Measurements from ENCODE around the gene GCK. TPM values are rescaled to one million over a fixed set of nuclear protein-coding genes. Genes with fewer than 3 reads are reported as not detected.

Gene GCK
- total and polyA plus RNA-seq, 2 donors (not counting 1 experiment from before 2014, with no cell fraction given), result 0.22 to 0.24 TPM

DNA sequence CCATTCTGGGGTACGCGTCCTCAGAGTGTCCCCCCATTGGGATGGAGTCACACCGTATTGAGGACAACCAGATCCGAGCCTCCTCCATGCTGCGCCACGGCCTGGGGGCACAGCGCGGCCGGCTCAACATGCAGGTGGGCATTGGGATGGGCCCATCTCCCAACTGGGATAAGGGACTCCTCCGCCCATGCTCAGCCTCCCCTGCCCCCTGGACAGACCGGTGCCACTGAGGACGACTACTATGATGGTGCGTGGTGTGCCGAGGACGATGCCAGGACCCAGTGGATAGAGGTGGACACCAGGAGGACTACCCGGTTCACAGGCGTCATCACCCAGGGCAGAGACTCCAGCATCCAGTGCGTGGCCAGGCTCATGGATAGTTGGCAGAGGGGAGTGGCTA, 79.2 kb downstream of the GCK start:
- Histone ChIP-seq H3K36me3 (replicated peaks in 1 of 2; ENCODE audit: control extremely low read depth in 1 of 2, control insufficient read depth in 1 of 2, extremely low read depth in 1 of 2, insufficient read depth in 2 of 2, low read length in 1 of 2) (peaks cover 0 to 30% of the 10 kb centered on the region in 2 experiments), H3K4me1 (ENCODE audit: control insufficient read depth in 2 of 2, insufficient read depth in 2 of 2, low read length in 2 of 2) (peaks cover 8 to 15% of the 10 kb centered on the region in 2 donors), H2AFZ (ENCODE audit: insufficient read depth, low read depth, low read length, poor library complexity, severe bottlenecking) (no peak overlapping the region), H3K4me2 (replicated peaks; ENCODE audit: low read depth, low read length, poor library complexity, severe bottlenecking) (no peak overlapping the region), H3K9me3 (ENCODE audit: control extremely low read depth in 1 of 3, control insufficient read depth in 2 of 3, insufficient read depth in 1 of 3, low read length in 2 of 3) (no peaks in the 10 kb centered on the region), H3K27ac (ENCODE audit: low read length in 2 of 2) (no peak overlapping the region), H3K27me3 (replicated peaks in 1 of 4; ENCODE audit: control extremely low read depth in 1 of 4, control insufficient read depth in 3 of 4, insufficient read depth in 4 of 4, low read length in 3 of 4) (peaks cover 0 to 3% (median 0%) of the 10 kb centered on the region in 4 experiments), H3K79me2 (ENCODE audit: control insufficient read depth, insufficient read depth, low read length) (peaks cover 4% of the 10 kb centered on the region), H4K20me1 (ENCODE audit: control insufficient read depth, insufficient read depth, low read length, poor library complexity, severe bottlenecking) (no peaks in the 10 kb centered on the region), H3K4me3 (ENCODE audit: control extremely low read depth in 1 of 5, extremely low read depth in 1 of 5, insufficient read depth in 1 of 5, low read depth in 2 of 5, low read length in 4 of 5) (no peak overlapping the region), H3K9ac (ENCODE audit: low read length) (no peak overlapping the region)
- intact Hi-C loops (cut with micrococcal nuclease), result no loop called here
- Mint-ChIP-seq H3K9me3 (ENCODE audit: insufficient read depth) (no peaks in the 10 kb centered on the region), H3K4me3 (no peak overlapping the region), H3K27ac (no peak overlapping the region), H3K4me1 (peaks cover 12% of the 10 kb centered on the region), H3K27me3 (no peaks in the 10 kb centered on the region)
- ATAC-seq (ENCODE audit: low read depth) (no peak), DNase-seq (no peak)
- POLR2A ChIA-PET, result no interaction called here
- TF ChIP-seq EZH2 (IDR thresholded peaks at IDR 0.05; ENCODE audit: borderline replicate concordance, insufficient read depth, low read depth, low read length, poor library complexity, severe bottlenecking), result no peak
- TF ChIP-seq, protein P1, sequence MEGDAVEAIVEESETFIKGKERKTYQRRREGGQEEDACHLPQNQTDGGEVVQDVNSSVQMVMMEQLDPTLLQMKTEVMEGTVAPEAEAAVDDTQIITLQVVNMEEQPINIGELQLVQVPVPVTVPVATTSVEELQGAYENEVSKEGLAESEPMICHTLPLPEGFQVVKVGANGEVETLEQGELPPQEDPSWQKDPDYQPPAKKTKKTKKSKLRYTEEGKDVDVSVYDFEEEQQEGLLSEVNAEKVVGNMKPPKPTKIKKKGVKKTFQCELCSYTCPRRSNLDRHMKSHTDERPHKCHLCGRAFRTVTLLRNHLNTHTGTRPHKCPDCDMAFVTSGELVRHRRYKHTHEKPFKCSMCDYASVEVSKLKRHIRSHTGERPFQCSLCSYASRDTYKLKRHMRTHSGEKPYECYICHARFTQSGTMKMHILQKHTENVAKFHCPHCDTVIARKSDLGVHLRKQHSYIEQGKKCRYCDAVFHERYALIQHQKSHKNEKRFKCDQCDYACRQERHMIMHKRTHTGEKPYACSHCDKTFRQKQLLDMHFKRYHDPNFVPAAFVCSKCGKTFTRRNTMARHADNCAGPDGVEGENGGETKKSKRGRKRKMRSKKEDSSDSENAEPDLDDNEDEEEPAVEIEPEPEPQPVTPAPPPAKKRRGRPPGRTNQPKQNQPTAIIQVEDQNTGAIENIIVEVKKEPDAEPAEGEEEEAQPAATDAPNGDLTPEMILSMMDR (IDR thresholded peaks at IDR 0.05), result no peak
- WGBS (ENCODE audit: insufficient coverage), result 97% methylated on average over 18 of the region's 18 CpGs
- CTCF ChIA-PET, result no interaction called here

DNA sequence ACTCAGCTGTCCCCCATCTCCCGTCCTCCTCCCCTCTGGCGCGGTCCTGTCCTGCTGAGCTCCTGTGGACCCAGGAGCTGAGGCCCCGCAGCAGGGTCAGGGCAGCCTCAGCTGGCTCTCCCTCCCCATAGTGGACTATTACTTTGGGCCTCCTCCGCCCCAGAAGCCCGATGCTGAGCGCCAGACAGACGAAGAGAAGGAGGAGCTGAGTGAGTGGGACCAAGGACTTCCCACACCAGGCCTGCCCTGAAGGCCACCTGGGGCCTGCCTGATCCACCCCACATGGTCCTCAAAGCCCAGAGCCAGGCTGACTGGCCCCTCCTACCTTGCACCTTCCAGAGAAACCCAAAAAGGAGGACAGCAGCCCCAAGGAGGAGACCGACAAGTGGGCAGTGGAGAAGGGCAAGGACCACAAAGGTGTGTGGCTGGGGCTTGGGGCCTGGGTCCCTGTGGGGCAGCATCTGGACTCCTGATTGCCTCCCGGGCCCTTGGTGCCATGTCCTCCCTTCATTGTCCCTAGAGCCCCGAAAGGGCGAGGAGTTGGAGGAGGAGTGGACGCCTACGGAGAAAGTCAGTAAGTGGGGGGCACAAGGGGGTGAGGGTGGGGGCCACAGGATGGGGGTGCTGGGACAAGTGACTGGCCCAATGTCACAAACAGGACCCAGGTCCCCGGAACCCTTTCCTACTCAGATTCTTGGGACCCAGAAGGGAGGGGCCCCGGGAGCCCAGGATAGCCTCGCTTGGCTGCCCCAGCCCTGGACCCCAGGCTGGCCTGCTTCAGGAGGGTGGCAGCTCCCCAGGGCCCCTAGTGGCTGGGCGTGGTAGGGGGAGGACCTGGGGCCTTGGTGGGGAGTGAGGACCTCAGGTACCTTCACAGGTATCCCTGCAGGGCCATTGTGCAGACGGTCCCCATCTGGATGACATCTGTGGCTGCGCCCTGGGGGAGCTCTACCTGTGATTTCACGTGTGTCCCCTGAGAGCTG, 80.2 kb downstream of the GCK start:
- peaks cover 15 to 19% of the 10 kb centered on the region in 2 donors for H3K4me1 ChIP-seq (ENCODE audit: control insufficient read depth in 2 of 2, insufficient read depth in 2 of 2, low read length in 2 of 2)
- no peak overlapping the region for H3K4me3 ChIP-seq (ENCODE audit: control extremely low read depth in 1 of 5, extremely low read depth in 1 of 5, insufficient read depth in 1 of 5, low read depth in 2 of 5, low read length in 4 of 5)
- intact Hi-C loops (cut with micrococcal nuclease), result no loop called here
- 88% methylated on average over 17 of the region's 21 CpGs for WGBS (ENCODE audit: insufficient coverage)
- H3K27me3 ChIP-seq (replicated peaks in 1 of 4; ENCODE audit: control extremely low read depth in 1 of 4, control insufficient read depth in 3 of 4, insufficient read depth in 4 of 4, low read length in 3 of 4), result peaks cover 0 to 7% (median 0%) of the 10 kb centered on the region in 4 experiments
- no peak overlapping the region for H3K27ac Mint-ChIP-seq
- no peaks in the 10 kb centered on the region for H3K9me3 ChIP-seq (ENCODE audit: control extremely low read depth in 1 of 3, control insufficient read depth in 2 of 3, insufficient read depth in 1 of 3, low read length in 2 of 3)
- no peaks in the 10 kb centered on the region for H4K20me1 ChIP-seq (ENCODE audit: control insufficient read depth, insufficient read depth, low read length, poor library complexity, severe bottlenecking)
- H3K9me3 Mint-ChIP-seq (ENCODE audit: insufficient read depth), result no peaks in the 10 kb centered on the region
- H3K4me2 ChIP-seq (replicated peaks; ENCODE audit: low read depth, low read length, poor library complexity, severe bottlenecking), result no peak overlapping the region
- H2AFZ ChIP-seq (ENCODE audit: insufficient read depth, low read depth, low read length, poor library complexity, severe bottlenecking), result no peak overlapping the region
- H3K27ac ChIP-seq (ENCODE audit: low read length in 2 of 2), result no peak overlapping the region
- H3K4me1 Mint-ChIP-seq, result peaks cover 14% of the 10 kb centered on the region
- ATAC-seq (ENCODE audit: low read depth) (no peak), DNase-seq (no peak)
- no peak overlapping the region for H3K4me3 Mint-ChIP-seq
- peaks cover 0 to 24% of the 10 kb centered on the region in 2 experiments for H3K36me3 ChIP-seq (replicated peaks in 1 of 2; ENCODE audit: control extremely low read depth in 1 of 2, control insufficient read depth in 1 of 2, extremely low read depth in 1 of 2, insufficient read depth in 2 of 2, low read length in 1 of 2)
- TF ChIP-seq EZH2 (IDR thresholded peaks at IDR 0.05; ENCODE audit: borderline replicate concordance, insufficient read depth, low read depth, low read length, poor library complexity, severe bottlenecking), result no peak
- TF ChIP-seq, protein P1 (IDR thresholded peaks at IDR 0.05), result no peak
- POLR2A ChIA-PET, result no interaction called here
- no peak overlapping the region for H3K9ac ChIP-seq (ENCODE audit: low read length)
- CTCF ChIA-PET, result interaction anchor here (0.6 to 0.7 kb wide), 2 partner anchors 41 to 734 kb away, joined by 3 read pairs; no protein-coding TSS in a partner anchor
- peaks cover 9% of the 10 kb centered on the region for H3K79me2 ChIP-seq (ENCODE audit: control insufficient read depth, insufficient read depth, low read length)
- no peaks in the 10 kb centered on the region for H3K27me3 Mint-ChIP-seq
